Pons (tissue), 1 donor: ENCODE measurements around the gene CCDC81.

Experiments
- DNase-seq: peaks from one replicate; pipeline ENCODE4 v3.0.0-alpha.2; 2016; ENCODE audit warnings: low spot score

Gene CCDC81

DNA sequence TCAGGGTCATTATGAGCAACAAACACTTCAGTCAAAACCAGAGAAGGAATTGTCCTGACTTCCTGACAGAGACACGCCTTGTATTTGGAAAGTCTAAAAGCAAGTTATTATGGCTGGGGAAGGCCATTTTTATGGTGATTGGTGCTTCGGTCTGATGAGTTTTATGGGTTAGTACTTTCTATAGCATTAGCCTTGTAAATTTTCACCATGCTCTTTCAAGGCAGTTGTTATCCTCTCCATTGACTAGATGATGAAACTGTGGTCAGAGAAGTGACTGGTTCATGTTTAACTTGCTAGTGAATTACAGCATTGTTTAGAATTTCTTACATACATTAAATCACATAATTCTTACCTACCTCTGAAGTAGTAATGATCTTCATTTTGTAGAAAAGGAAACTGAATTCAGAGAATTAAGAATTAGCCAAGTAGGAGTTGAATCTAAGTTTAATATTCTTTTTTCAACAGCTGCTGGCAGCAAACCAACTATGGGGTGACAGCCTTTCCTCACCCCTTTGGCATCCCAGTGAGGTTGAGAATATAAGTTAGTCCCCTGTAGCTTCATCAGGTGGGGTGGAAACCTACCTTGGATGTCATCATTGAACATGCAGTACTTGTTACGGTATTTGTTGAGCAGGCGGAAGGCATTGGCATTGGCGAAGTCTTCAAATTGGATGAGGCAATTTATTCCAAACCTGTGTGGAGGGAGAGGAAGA, 90.0 kb downstream of the CCDC81 start:
- no peak for DNase-seq

DNA sequence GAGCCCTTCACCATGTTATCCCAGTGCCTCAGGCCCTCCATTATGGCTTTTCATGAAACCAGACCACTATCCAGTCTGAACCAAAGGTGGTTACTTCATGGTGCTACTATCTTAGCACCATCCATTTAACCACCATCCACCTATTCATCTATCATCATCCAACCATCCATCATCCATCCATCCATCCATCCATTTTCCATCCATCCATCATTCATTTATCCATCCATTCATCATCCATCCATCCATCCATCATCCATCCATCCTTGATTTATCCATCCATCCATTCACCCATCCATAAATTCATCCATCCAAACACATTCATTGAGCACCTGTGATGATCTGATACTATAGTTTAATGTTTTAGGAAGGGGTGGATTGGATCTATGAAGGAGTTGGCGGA, 93.5 kb downstream of the CCDC81 start:
- DNase-seq = no peak

DNA sequence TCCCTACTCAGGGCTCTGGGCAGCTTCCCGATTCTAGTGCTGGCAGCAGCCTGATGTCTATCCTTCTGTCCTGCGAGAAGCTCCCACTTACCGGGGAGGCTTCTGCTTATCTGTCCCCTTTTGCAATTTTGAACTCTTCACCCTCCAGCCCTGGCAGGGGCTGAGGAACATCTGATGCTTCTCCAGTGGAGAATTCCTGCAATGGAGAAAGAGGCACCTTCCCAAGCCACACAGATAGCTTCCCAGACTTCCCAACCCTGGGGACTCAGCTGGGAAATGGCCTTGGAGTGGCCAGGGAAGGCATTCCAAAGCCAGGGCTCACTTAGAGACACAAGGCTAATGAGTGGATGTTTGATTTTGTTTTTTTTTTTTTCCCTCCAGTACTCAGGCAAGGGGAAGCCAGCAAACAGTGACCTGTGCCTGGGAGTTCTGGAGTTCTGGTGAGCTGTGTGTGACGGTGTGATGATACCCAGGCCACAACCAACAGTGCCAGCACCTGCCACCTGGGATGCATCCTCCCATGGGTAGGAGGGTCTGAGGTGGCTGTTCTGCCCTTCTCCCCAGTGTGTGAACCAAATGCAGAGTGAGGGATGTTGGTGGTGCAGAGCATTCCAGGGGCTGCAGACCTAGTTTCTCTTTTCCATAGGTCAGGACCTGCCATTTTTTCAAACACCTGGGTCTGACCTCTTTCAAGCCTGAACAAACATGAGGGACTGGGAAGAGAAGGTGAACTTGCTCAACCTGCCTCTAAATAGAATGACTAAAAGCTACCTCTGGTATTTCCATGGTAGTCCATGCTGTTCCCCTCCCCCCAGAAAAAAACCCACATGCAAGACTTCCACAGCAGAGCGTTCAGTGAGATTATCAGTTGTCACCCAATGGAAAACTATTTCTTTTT, 95.1 kb downstream of the CCDC81 start:
- no peak for DNase-seq
